ENCODE results near the gene TENM3.
A peak's percentile ranks its signal among the peaks of the same experiment; 100 is the strongest.

The TENM3 gene

GRCh38 chr4:182704948-182705347 is 461.7 kb downstream of the TENM3 start:
- ChIA-PET POLR2A (no interaction called here), CTCF (interaction anchor here (0.9 kb wide), 1 partner anchor 9 kb away, joined by 3 read pairs; no protein-coding TSS in a partner anchor)
- no peak for DNase-seq (ENCODE audit: extremely low spot score)
- no peak for TF ChIP-seq CTCF (IDR thresholded peaks at IDR 0.05; ENCODE audit: control extremely low read depth, extremely low read depth, low read depth, missing control alignments)

DNA sequence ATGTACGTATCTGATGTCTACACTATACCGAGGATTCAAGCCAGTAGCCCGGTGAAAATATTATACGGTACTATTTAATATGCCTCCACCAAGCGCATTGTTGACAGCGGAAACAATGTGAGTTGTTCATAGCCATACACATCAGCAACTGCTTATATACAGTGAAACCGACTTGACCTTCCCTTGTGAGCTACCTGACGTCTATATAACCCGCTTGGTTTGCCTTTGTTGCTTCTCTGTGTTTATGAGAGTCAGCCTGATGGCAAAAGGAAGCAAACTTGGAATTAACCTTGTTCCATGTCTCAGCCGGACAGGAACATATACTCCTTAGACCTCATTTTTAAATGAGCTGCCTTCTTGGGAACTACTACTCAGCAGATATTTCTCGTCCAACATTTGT is 462.2 kb downstream of the TENM3 start:
- CTCF ChIA-PET, result interaction anchor here (0.9 kb wide), 1 partner anchor 10 kb away, joined by 3 read pairs; no protein-coding TSS in a partner anchor
- TF ChIP-seq CTCF (IDR thresholded peaks at IDR 0.05; ENCODE audit: control extremely low read depth, extremely low read depth, low read depth, missing control alignments), result no peak
- POLR2A ChIA-PET, result no interaction called here
- DNase-seq (ENCODE audit: extremely low spot score), result no peak

- ChIA-PET POLR2A (no interaction called here), CTCF (interaction anchor here (0.7 kb wide), 1 partner anchor 67 kb away, joined by 3 read pairs; no protein-coding TSS in a partner anchor)
- DNase-seq (ENCODE audit: extremely low spot score), result no peak
- TF ChIP-seq CTCF (IDR thresholded peaks at IDR 0.05; ENCODE audit: control extremely low read depth, extremely low read depth, low read depth, missing control alignments), result no peak
These were observed 468.0 kb downstream of the TENM3 start for GRCh38 chr4:182711211-182711610.

- POLR2A ChIA-PET, result no interaction called here
- DNase-seq (ENCODE audit: extremely low spot score), result no peak
- TF ChIP-seq CTCF (IDR thresholded peaks at IDR 0.05; ENCODE audit: control extremely low read depth, extremely low read depth, low read depth, missing control alignments), result no peak
- CTCF ChIA-PET, result interaction anchor here (1.3 kb wide), 1 partner anchor 33 kb away, joined by 3 read pairs; no protein-coding TSS in a partner anchor
These were observed 472.3 kb downstream of the TENM3 start for GRCh38 chr4:182715548-182715947.

DNA sequence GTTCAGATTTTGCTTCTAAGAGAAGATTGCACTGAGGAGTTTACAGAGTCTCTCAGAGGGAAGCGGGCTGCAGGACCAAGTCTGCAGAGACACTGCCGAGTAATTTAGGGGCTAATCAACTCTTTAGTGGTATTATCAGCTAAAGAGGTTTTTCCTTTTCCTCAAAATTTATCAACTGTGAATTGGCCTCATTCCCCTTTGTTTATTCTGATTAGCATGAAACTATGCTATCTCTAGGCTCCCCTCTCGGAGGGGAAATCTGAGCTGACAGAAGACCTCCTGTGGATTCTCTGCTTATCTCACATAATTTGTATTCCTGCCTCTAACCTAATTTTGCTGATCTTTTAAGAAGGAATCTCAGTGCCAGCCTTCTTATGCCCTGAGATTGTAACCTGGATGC is 473.0 kb downstream of the TENM3 start:
- ChIA-PET CTCF (interaction anchor here (0.9 to 1.3 kb wide), 2 partner anchors 21 to 33 kb away, joined by 3 read pairs; no protein-coding TSS in a partner anchor), POLR2A (no interaction called here)
- DNase-seq (ENCODE audit: extremely low spot score), result no peak
- no peak for TF ChIP-seq CTCF (IDR thresholded peaks at IDR 0.05; ENCODE audit: control extremely low read depth, extremely low read depth, low read depth, missing control alignments)

DNA sequence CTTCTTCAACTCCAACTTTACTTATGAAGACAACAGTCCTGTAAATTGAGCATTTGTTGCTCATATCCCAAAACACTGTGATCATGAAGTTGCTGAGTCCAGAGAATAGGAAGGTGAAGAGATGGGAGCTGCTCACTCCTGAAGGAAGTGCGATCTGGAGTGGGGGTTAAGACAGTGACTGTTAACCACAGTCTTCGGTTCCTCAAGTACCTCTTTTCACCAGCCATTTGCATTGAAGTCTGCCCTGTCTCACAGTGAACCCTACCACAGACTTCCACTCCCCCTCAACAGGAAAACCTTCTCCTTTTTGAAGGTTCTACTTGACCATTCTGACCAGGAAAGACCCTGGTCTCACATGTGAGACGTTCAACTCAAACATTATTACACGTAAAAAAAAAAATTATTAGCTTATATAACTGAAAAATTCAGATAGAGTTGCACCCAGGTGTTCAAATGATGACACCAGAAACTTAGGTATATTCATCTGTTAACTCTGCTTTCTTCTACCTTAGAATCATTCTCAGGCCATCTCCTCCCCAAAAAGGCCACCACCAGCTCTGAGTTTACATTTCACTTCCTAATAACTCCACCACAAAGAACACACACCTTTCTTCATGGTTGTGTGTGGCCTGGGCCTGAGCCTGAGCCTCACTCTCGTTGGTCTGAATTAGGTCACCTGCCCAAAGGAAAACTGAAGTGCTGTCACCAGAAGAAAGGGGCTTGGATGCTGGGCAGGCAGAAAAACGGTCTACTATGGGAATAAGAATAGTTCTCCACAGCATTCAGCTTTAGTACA is 474.8 kb downstream of the TENM3 start:
- DNase-seq (ENCODE audit: extremely low spot score), result peak; percentile 23
- CTCF ChIA-PET, result interaction anchor here (1.0 to 1.3 kb wide), 4 partner anchors 10 to 207 kb away, joined by 3 read pairs; no protein-coding TSS in a partner anchor
- TF ChIP-seq CTCF (IDR thresholded peaks at IDR 0.05; ENCODE audit: control extremely low read depth, extremely low read depth, low read depth, missing control alignments), result no peak
- POLR2A ChIA-PET, result no interaction called here

Data from GM10248 (cell line).